CD4-positive, alpha-beta T cell treated with Interleukin-6 at 100 ng/mL for 8 hours (primary cell): ENCODE measurements around the gene HOXD4.

Experiments
- DNase-seq: peaks from one replicate; pipeline ENCODE4 v3.0.0-alpha.2; 2020; ENCODE audit warnings: mixed read lengths, low spot score

Gene HOXD4

DNA sequence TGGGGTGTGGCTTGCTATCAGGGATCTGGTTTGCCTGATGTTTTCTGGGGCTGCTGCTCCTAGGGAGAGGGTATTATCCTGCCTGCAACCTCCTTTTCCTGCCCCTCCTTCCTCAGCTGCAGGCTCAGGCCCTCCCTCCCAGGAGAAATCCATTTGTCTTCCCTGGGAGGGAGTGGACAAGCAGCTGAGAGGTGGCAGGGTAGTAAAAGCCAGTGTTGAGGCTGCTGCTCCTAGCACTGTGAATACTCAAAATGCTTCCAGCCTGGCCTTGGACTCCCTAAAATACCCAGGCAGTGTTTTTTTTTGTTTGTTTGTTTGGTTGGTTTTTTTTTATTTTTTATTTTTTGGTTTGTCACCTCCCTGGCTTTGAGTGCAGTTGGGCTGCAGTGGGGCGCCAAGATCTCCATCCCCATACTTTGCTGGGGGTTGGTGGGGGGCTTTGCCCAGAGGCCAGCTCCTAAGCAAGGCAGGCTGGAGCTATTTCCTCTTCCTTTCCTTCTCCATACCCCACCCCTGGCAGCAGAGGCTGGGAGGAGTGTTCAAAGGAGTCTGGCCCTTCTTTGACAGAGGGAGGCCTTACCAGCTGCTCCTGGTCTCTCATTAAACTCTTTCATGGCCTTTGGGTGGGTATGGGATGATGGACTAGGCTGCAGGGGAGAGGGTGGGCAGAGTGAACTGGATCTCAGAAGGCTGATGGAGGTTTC, 19.4 kb downstream of the HOXD4 start:
- DNase-seq: no peak

DNA sequence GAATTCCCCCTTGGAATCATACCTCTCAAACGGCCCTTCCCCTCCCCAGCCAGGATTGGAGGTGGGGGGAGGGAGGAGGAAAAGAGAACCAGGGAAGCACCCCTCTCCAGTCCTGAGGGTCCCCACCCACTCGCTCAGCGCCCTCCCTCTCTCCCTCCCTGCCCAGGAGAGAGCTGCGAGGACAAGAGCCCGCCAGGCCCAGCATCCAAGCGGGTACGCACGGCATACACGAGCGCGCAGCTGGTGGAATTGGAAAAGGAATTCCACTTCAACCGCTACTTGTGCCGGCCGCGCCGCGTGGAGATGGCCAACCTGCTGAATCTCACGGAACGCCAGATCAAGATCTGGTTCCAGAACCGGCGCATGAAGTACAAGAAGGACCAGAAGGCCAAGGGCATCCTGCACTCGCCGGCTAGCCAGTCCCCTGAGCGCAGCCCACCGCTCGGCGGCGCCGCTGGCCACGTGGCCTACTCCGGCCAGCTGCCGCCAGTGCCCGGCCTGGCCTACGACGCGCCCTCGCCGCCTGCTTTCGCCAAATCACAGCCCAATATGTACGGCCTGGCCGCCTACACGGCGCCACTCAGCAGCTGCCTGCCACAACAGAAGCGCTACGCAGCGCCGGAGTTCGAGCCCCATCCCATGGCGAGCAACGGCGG, 20.1 kb downstream of the HOXD4 start:
- DNase-seq: no peak

DNA sequence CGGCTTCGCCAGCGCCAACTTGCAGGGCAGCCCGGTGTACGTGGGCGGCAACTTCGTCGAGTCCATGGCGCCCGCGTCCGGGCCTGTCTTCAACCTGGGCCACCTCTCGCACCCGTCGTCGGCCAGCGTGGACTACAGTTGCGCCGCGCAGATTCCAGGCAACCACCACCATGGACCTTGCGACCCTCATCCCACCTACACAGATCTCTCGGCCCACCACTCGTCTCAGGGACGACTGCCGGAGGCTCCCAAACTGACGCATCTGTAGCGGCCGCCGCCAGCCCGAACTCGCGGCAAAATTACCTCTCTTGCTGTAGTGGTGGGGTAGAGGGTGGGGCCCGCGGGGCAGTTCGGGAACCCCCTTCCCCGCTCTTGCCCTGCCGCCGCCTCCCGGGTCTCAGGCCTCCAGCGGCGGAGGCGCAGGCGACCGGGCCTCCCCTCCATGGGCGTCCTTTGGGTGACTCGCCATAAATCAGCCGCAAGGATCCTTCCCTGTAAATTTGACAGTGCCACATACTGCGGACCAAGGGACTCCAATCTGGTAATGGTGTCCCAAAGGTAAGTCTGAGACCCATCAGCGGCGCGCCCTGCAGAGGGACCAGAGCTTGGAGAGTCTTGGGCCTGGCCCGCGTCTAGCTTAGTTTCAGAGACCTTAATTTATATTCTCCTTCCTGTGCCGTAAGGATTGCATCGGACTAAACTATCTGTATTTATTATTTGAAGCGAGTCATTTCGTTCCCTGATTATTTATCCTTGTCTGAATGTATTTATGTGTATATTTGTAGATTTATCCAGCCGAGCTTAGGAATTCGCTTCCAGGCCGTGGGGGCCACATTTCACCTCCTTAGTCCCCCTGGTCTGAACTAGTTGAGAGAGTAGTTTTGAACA, 20.9 kb downstream of the HOXD4 start:
- no peak for DNase-seq

DNA sequence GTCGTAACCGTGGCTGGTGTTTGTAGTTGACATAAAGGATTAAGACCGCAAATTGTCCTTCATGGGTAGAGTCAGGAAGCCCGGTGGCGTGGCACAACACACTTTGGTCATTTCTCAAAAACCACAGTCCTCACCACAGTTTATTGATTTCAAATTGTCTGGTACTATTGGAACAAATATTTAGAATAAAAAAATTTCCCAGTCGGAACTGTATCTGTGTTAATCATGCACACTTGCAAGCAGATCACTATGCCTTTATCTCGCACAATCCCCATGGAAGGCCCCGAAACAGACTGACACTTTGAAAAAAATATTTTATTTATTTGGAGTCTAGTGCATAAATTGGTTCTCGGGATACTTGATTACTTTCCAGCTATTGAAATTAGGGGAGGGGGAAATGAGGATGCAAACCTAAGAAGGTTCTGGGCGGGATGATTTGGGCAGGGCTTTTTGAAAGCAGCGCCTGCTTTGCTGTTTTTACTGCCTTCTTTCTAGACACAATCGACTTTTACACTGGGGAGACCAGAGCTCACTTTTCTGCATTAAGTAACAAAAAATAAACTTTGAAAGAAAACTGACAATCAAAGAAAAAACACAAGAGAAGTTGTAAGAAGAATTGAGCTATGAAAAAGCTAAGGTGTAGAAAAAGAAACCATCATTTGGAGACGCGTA, 21.7 kb downstream of the HOXD4 start:
- DNase-seq: no peak

DNA sequence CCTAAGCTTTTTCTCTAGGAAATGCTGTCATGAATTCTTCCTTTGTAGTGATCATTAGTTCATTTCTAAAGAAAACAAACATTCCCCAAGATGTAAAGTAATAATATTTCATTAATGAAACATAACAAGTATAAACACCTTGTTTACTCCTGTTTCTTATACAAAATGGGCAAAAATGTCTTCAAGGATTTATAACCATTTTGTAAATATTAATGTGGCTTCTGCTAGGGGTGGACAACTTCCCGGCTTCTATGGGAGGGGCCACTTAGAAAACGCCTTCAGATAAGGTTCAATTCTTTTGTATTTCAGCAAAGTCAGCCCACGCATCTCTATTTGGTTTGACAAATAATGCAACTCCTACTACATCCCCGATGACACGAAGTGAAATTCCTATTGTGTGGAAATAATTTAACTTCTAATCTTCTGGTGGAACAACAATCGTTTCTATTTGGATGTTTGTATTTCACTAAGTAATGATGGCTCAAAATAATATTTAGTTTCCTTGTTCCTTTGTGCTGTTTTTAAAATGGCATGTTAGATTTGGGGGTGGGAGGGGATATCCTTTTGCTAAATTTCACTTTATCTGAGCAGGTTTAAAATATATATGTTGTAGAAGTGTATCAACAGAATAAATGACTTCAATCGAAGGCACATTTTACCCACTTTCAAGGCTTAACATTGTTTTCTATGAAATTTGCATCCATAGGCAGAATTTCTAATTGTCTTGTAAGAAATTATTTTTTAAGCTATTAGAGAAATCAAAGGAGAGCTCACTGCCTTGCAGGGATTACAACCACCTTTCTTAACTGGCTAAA, 22.4 kb downstream of the HOXD4 start:
- DNase-seq: no peak

DNA sequence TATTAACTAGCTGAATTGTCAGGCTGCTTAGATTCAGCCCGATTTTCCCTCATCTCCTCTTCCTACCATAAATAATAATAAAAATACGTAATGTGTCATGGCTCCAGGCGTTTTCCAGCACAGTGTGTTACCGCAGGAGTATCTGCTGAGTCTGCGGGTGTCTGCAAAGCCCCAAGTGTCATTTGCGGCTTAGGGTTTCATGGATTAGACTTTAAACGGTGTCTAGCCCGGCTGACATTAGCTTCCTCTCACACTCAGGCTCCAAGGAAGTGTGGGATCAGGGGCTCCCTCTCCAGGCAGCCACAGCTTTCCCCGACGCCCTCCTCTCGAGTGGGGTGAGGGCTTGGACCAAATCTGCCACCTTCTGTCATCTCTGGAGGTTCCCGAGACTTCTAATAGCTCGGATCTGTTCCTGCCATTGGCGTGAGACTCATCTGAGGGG, 23.1 kb downstream of the HOXD4 start:
- DNase-seq: no peak

DNA sequence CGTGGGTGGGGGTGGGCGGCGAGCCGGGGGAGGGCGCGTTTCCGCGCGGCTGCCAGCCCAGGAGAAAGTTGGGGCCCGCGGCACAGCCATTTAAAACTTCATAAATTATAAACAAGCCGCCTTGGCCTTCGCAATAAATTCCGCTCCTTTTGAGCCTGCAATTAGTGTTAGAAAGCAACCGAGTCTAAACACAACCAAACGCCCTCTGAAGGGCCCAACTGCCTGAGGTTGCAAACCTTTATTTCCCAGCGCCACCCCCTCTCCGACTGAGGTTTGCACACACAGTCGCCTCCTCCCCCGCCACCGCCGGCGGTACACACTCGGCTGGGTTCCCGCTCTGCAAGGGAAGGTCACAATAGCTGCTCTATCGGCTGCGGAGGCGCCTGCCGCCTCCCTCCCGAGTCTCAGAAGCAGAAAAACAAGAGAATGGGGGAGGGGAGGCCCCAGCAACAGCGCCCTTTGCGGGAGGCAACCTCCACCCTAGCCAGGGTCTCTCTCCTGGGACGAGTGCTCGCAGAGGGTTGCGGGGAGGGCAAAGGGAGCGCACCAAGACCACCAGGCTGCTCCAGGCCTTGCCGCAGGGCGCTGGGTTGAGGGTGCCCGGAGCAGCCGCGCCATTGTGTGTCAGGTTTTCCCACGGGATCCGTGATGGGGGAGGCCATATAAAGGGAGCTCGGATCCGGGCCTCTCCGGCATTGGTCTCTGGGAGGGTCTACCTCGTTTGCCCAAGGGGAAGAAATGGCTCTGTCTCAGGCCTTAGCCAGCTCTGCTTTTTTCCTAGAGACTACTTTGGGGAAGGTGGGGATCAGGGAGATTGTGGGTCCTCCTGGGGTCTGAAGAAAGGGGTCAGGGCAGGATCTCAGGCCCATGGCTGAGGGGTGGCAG, 23.7 kb downstream of the HOXD4 start:
- DNase-seq: no peak

DNA sequence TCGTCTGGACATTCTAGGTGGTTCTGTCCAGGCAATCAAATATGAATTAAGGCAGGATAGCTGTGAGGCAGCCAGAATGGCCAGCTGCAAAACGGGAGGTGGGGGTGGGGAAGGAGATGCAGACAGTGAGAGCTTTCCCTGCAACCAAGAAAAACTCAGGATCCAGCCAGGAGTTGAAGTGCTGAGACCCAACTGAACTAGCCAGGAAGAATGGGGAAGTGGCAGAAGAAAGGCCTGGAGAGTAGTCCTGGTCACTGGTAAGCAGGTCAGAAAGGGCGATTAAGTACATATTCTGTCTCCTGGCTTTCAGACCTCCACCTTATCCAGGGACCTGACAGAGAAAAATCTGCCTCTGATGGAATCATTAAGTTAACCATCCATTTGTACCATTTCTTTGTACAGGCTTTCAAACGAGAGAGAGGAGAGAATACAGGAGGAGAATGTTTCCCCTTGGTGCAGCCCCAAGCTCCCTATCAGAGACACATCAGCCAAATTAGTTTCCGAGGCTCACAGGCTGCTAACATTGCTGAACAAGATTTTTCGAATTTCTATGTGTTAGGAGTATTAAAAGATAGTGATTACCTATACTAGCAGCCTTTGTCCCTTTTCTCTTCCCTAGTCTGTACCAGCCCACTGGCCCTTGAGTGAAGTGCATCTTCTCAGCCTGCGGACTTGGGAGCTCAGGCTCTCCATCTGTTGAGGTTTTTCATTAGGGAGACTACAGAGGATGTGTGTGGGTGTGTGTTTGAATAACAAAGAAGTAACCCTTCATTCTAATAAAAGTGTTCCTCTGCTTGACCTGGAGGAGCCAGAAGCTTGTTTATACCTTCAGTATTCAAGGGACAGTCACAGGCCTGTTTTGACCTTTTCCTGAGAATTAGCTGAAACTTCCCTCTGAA, 24.6 kb downstream of the HOXD4 start:
- DNase-seq: no peak

DNA sequence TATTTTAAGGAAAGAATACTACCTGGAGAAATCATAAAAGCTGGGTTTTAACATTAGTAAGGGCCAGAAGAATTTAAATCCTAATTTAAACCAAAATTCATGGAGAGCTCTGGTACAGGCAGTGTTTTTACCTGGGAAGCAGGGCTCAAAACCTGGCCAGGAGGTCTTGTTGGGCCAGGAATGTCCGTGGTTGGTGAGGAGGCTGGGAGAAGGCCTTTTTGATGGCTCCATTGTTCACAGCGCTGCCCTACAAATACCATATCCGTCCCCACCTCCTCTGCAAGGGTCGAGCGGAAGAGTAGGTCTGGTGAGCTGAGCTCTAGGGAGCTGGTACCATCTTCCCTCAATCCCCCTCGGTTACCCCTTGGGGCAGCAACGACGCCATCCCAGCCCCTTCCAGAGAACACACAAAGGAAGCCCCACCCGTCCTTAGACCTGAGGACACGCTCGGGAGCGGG, 26.3 kb downstream of the HOXD4 start:
- DNase-seq: no peak

DNA sequence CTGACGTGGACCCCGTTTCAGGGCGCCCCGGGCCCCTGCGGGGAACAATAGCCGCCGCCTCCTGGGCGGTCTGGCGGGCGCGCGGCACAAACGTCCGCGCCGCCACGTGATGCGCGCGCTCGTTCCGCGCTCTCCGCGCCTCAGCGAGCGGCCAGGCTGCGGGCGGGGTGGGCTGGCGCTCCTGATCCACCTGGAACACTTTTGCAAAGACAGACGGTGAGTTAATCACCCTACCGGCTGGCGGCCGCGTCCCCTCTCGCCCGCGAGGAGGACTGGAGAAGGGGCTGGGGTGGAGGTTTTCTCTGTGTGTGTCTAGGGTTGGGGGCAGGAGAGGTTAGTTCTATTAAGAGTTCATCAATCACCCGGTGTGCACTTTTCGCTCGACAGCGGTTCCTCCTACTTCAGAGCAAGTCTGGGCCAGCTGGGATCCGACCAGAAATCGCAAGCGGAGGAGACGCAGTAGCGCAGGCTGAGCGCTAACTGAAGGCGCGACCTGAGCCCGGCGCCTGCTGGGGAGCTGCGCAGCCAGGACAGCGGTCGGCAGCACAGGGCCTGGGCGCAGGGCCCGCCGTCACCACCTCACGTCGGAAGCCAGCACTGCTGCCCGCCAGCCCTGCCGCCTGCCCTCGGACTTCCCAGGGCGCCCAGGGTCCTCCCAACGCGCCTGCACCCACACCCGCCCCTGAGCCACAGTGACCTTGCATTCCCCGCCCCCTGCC, 26.8 kb downstream of the HOXD4 start:
- DNase-seq: no peak

DNA sequence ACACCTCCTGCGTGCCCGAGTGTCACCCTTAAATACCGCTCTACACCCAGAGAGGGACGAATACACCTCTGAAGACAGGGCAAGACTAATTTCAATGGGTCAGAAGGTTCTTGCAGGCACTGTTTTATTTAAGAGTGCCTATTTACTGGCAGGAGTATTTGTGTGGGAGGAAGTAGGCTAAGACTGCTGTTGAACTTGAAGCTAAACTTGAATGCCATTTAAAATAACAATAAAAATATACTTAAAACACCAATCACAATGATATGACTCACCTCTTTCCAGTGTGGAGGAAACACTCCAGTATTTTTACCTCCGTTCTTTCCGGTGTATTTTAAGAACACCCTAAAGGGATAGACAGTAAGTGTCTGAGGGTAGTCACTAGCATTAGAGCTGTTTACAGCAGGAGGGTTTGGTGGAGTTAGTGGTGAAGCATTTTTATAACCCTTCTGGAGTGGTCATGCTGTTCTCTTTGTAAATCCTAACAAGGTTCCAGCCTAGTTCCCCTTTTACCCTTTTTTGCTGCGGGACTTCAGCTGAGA, 27.5 kb downstream of the HOXD4 start:
- no peak for DNase-seq

DNA sequence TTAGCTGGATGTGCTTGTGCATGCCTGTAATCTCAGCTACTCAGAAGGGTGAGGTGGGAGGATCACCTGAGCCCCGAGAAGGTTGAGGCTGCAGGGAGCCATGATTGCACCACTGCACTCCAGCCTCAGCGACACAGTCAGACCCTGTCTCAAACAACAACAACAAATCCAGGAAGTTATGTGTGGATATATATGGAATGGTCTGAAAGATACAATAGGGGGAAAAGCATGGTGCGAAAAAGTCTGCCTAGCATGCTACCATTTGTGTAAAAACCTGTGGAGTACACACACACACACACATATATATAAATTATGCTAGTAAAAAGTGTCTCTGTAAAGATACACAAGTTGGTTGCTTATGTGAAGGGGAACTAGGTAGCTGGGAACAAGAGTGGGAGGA, 30.2 kb downstream of the HOXD4 start:
- DNase-seq: no peak

DNA sequence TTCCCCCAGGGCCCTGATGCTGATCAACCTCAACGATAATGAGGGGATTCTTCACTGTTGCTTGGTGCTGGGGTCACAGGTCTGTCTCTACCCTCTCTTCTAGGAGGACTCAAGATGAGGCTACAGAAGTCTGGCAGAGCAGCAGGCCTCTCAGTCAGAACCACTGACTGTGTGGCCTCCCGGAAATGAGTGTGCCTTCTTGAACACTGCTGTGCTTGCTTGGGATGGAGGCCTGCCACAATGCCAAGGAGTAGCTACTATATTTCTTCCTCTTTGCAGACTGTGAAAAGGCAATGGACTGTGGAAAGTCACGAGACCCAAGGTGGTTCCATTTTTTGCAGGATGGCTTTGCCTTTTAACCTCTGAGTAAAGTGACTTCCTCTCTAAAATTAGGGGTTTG, 31.3 kb downstream of the HOXD4 start:
- no peak for DNase-seq

DNA sequence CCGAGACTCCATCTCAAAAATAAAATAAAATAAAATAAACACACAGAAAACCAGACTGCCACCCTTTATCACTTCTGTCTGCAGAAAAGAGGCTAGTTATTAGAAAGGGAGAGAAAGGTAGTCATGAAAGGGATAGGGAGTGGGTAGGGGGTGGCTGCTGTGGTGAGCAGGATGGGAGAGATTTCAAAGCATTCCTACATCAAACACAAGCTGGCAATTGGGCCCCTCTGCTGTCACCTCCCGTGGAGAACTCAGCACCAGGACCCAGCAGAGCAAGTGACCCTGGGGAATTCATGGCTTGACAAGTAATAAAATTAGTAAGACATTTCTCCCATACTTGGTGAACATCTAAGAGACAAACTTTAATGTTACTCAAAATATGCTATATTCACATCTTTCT, 33.4 kb downstream of the HOXD4 start:
- DNase-seq: no peak

DNA sequence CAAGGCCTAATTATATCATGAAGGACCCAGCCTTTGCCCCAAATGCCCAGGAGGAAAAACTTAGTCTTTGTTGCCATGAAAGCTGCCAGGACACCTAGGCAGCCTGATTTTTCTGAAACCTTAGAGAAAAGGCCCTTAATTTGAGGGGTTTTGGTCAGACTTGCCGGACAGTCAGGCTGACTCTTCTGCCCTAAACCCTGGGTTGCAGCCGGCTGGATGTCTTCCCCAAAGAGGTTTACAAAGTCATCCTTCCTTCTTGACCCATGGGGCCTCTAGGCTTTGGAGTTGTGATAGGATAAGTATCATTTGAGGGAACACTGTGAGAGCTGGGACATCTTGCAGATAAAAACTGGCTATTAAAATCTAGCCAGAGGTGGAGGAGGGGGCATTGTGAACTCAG, 34.7 kb downstream of the HOXD4 start:
- DNase-seq: no peak

DNA sequence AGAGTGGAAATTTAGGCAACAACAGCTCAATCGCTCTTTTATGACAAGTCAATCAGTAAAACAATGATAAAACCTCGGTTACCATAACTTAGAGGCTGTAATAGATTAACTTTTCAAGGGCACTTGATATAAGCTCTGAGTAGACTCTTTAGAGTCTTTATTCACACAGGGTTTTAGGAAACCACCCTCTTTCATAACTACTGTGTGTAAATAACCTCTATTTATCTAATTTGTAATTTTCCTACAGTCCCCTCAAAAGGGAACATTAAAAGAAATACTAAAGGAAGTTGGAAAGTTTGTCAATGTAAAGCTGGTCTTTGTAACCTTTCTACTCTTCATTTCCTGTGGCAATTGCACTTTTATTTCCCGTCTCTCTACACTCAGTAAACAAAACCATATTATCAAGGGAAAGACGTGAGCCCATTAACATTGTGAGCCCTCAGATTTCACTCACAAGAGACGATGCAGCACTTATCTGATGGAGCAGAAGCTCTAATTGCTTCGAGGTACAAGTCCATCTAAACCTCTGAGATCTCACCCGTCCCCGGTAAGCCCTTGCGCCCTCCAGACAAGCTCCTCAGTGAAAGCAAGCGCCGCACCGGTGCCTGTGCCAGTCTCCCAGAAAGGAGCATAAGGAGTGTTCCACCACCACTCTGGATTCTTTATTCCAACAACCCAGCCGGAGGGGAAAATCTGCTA, 36.0 kb downstream of the HOXD4 start:
- DNase-seq: no peak

DNA sequence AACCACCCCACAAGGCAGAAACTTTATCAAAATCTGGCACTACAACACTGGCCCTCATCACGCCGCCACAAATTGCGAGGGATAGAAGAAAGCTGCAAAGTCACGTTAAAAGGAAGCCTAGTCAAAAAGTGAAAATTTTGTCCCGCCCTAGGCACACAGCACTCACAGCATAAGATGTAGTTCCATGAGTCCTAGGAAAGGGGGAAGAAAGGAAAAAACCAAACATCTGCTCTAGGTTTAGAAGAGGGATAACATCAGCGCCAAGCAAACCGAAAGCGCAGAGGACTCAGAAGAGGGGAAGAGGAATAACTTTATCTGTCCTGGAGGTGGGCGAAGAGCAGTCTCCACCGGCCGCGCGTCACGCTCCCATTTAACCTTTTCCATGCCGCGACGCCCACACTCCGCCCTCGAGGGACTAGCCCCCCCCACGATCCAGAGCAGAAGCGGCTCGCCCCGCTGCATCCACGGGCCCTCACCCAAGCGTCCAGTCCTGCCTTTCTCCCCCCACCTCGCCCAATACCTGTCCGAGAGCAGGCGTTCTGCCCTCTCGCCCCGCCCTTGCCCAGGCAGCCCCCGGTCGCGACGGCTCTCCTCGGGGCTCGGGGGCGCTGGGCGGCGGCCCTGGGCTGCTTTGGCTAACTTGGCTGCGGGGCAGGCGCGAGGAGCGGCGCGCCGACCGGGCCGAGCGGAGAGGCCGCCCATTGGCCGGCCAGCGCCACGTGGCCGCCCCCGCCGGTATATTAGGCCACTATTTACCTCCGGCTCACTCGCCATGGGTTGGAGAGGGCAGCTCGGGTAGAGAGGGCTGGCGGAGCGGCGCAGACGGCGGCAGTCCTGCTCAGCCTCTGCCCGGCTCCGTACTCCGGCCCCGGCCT, 36.8 kb downstream of the HOXD4 start, which contains the start of gene HOXD1:
Gene HOXD1, plus strand, starts transcription at position 770 of the 875 bp plus-strand sequence. CDS start 134 bp downstream, outside the sequence.
- no peak for DNase-seq
